Hepatocyte (in vitro differentiated cells): Measurements from ENCODE around the gene SPATC1L.

Experiments
- EZH2 ChIP-seq: fragments of 200-600 bp; sonication (generic); IDR thresholded peaks from 2 replicates; pipeline ENCODE4 v1.6.1; 2016; ENCODE audit warnings: antibody characterized with exemption, mild to moderate bottlenecking, borderline replicate concordance
- EZH2phosphoT487 ChIP-seq: fragments of 200-600 bp; sonication (generic); IDR thresholded peaks from one replicate; pipeline ENCODE4 v1.6.1; 2018; ENCODE audit warnings: antibody characterized with exemption, mild to moderate bottlenecking, low read depth, moderate library complexity; ENCODE audit not compliant: unreplicated experiment, severe bottlenecking
- TF ChIP-seq, protein P1 (sequence below): fragments of 200-600 bp; sonication (generic); IDR thresholded peaks from 2 replicates; pipeline ENCODE4 v1.5.1; 2016; ENCODE audit warnings: antibody characterized with exemption, mild to moderate bottlenecking; ENCODE audit not compliant: poor library complexity

GRCh38 chr21:46228345-46229051 is 44.2 kb upstream of the SPATC1L start, which contains the start of gene LSS:
- TF ChIP-seq, protein P1, sequence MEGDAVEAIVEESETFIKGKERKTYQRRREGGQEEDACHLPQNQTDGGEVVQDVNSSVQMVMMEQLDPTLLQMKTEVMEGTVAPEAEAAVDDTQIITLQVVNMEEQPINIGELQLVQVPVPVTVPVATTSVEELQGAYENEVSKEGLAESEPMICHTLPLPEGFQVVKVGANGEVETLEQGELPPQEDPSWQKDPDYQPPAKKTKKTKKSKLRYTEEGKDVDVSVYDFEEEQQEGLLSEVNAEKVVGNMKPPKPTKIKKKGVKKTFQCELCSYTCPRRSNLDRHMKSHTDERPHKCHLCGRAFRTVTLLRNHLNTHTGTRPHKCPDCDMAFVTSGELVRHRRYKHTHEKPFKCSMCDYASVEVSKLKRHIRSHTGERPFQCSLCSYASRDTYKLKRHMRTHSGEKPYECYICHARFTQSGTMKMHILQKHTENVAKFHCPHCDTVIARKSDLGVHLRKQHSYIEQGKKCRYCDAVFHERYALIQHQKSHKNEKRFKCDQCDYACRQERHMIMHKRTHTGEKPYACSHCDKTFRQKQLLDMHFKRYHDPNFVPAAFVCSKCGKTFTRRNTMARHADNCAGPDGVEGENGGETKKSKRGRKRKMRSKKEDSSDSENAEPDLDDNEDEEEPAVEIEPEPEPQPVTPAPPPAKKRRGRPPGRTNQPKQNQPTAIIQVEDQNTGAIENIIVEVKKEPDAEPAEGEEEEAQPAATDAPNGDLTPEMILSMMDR = no peak
- no peak for TF ChIP-seq EZH2phosphoT487
- TF ChIP-seq EZH2 = no peak
